GM13976 (cell line): Measurements from ENCODE around the gene COL4A2.

Experiments
- DNase-seq: peaks from one replicate; pipeline ENCODE4 v3.0.0; 2012; ENCODE audit warnings: low spot score
- CTCF ChIP-seq: IDR thresholded peaks from 2 replicates; pipeline ENCODE4 v1.5.1; 2012; ENCODE audit warnings: borderline replicate concordance, mild to moderate bottlenecking; ENCODE audit not compliant: insufficient read depth; ENCODE audit errors: extremely low read depth, missing control alignments, control extremely low read depth
- in situ Hi-C: fragments of 300-500 bp; cut with MboI; formaldehyde crosslinking; loops from one replicate; pipeline ENCODE4 v1.12.0; 2022; ENCODE audit warnings: low sequenced_read_pairs, mixed read lengths, inconsistent platforms; ENCODE audit not compliant: unreplicated experiment

COL4A2 gene

DNA sequence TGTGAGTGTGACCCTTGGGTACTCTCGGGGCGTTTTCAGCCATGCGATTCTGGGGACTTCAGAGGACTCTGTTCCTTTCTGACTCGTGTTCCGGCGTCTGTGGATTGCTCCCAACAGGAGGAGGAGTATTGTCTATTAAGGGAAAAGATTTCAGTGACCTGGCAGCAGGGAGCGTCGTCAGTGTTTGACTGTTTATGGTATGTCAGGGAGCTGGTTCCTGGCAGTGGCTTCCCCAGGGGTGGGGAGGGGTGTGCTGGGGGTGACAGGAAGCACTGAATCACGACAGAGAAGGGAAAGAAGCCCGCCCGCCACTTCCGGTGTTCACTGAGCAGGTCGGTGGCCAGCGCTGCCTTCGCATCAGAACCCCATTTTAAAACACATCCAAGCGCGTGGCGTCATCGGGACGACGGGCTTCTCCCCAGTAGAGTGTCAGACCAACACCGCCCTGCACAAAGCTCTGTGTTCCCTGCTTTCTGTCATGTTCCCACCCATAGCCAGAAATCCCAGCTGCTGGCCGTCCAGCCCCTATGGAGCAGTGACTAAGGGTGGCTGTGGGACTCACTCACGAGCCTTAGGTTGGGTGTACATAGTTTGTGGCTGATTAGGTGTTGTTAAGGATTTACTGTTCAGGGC lies 33.8 kb downstream of the COL4A2 start:
- peak; percentile 46 for DNase-seq
- TF ChIP-seq CTCF, result no peak
- in situ Hi-C loops, result no loop called here

- no peak for TF ChIP-seq CTCF
- in situ Hi-C loops, result no loop called here
- DNase-seq, result no peak
These were observed 34.6 kb downstream of the COL4A2 start for GRCh38 chr13:110341445-110342244.

- no peak for DNase-seq
- no peak for TF ChIP-seq CTCF
- in situ Hi-C loops, result no loop called here
These were observed 35.4 kb downstream of the COL4A2 start for GRCh38 chr13:110342474-110342873.

DNA sequence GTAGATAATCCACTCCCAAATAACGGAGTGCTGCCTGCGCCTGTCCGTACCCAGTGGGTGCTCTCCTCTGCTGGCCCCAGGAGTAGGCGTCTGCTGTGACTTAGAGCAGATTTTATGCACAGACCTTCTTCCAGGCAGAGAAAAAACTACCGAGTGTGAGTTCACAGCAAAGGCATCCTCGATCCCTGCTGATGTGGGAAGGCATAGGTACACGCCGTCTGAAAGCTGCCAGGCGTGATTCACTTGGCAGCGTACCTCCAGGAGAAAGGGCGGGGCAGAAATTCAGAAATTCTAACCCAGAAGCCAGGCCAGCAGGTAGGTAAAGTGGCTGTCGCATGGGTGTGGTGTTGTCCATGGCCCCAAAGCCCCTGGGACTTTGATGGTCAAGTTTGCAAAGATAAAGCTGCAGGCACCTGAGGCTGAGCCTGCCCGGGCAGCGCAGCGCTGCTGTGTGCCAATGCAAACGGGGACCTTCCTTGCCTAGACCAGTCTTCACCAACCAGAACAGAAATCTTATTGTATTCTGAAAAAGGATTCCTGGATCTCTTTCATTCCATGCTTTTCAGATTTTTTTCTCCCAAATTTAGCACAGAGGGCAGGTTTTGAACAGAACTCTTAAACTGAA lies 36.3 kb downstream of the COL4A2 start:
- DNase-seq, result no peak
- TF ChIP-seq CTCF, result no peak
- in situ Hi-C loops, result no loop called here

DNA sequence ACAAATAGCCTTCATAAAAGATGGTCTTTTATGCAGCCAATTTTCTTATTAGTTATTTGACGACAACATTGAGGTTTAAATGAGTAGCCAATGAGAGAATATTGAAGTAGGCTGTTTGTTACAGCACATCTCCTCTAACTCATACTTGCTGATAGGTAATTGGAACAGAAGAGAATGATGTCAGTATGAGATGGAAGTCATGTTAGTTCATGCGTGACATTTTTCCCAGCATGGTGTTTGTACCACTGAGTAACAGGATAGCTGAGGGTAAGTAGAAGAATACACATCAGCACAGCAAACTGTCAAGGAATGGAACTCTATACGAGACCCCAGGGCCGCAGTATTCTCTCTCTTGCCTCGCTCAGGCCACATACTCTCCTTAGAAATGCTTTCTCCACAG lies 37.2 kb downstream of the COL4A2 start:
- in situ Hi-C loops, result no loop called here
- no peak for DNase-seq
- no peak for TF ChIP-seq CTCF

DNA sequence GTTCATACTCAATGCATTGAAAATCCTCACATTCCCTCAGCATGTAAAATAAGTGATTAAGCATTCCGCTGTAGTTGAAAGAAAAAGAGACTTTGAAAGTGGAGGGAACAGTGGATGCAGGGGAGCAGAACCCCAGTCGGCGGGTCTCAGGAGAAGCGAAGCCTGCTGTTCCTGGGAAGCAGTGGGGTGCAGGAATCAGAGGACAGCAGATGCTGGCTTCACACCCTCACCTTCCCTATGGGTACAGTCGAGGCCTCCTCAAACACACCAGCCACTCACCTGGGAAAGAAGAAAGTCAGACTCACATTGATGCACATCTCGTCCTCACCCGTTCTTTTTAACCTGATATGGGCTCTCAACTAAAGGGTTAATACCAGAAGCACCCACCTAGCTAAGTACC lies 38.2 kb downstream of the COL4A2 start:
- in situ Hi-C loops, result no loop called here
- TF ChIP-seq CTCF, result no peak
- no peak for DNase-seq
